HG03097 (cell line): ENCODE data around the gene NR1H2.

ENCODE experiments used
- ATAC-seq: cut with Tn5 transposase; IDR thresholded peaks from one replicate; pipeline ENCODE4 v1.9.1; 2021; ENCODE audit not compliant: unreplicated experiment, low FRiP score

NR1H2 gene

GRCh38 chr19:50399368-50399745, 23.1 kb downstream of the NR1H2 start:
- ATAC-seq = no peak

DNA sequence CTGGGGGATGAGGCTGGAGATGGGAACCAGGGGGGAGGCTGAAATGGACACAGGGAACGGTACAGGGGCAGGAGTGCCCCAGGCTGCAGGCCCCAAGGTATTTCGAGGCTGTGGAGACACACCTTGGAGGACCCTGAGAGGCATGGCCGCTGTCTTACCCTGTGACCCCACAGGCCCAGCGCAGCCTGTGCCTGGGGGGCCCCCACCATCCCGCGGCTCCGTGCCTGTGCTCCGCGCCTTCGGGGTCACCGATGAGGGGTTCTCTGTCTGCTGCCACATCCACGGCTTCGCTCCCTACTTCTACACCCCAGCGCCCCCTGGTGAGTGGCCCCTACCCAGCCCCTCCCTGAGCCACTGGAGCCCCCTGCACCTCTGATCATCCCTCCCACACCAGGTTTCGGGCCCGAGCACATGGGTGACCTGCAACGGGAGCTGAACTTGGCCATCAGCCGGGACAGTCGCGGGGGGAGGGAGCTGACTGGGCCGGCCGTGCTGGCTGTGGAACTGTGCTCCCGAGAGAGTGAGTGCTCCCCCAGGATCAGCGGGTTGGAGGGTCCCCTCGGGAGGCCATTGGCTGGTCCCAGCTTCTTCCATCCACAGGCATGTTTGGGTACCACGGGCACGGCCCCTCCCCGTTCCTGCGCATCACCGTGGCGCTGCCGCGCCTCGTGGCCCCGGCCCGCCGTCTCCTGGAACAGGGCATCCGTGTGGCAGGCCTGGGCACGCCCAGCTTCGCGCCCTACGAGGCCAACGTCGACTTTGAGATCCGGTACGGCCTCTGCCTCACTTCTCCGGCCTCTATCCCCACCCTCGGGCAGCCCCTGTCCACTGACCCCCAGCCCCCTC, 25.6 kb downstream of the NR1H2 start:
- no peak for ATAC-seq

DNA sequence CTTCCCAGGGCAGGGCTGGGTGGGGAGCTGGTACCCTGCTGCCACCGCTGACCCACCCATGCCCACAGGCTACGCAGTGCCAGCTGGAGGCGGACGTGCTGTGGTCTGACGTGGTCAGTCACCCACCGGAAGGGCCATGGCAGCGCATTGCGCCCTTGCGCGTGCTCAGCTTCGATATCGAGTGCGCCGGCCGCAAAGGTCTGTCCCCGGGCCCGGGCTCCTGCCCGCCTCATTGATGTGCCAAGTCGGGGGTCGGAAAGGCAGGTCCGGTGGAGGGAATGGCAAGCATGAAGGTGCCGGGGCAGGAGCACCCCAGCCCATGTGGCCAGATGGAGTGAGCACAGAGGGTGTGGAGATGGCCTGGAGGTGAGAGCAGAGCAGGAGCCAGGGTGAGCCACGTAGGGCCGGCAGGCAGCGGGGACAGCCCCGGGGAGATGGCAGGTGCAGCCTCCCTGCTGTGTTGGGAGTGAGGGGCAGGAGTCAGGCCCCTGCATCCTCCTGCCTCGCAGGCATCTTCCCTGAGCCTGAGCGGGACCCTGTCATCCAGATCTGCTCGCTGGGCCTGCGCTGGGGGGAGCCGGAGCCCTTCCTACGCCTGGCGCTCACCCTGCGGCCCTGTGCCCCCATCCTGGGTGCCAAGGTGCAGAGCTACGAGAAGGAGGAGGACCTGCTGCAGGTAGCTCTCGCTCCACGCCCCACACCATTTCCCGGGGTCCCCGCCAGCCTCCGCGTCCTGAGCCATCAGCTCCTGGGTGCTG, 26.5 kb downstream of the NR1H2 start:
- ATAC-seq = no peak

DNA sequence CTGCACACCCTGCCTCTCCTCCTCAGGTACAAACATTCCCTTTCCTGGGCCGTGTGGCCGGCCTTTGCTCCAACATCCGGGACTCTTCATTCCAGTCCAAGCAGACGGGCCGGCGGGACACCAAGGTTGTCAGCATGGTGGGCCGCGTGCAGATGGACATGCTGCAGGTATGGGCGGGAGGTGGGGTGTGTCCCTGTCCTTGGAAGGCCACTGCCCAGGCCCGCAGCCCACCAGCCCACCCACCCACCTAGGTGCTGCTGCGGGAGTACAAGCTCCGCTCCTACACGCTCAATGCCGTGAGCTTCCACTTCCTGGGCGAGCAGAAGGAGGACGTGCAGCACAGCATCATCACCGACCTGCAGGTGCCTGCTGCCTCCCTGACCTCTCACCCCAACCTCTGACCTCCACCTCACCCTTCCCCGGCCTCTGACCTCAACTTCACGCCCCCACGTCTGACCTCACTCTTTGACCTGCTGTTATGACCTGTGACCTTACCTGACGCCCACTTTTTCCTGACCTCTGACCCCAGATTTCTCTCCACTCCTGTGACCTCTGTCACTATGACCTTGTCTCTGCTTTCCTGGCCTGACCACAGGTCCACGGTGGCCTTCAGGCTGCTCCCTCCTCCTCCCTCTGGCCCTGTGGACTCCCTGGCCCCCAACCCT, 30.0 kb downstream of the NR1H2 start:
- ATAC-seq = no peak

DNA sequence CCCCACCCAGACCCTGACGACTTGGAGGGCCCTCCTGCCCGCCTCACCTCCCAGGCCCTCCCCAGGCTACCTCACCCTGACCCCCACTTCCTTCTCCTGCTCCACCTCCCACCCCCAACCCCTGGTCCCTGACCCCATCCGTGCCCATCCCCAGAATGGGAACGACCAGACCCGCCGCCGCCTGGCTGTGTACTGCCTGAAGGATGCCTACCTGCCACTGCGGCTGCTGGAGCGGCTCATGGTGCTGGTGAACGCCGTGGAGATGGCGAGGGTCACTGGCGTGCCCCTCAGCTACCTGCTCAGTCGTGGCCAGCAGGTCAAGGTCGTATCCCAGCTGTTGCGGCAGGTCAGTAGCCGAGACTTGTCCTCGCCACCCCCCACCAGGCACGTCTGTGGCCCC, 30.6 kb downstream of the NR1H2 start:
- ATAC-seq = no peak

DNA sequence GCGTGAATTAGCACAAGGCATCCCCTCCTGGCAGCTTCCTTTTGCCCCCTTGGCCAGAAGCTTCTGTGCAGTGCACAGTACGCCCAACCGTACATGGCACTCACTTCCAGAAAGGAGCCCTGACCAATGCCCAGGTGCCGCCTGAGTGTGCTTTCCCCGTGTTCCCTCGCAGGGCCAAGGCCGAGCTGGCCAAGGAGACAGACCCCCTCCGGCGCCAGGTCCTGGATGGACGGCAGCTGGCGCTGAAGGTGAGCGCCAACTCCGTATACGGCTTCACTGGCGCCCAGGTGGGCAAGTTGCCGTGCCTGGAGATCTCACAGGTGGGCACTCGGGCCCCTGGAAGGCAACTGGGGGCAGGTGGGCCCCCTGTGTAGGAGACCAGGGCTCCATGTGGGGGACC, 33.1 kb downstream of the NR1H2 start:
- ATAC-seq = no peak

DNA sequence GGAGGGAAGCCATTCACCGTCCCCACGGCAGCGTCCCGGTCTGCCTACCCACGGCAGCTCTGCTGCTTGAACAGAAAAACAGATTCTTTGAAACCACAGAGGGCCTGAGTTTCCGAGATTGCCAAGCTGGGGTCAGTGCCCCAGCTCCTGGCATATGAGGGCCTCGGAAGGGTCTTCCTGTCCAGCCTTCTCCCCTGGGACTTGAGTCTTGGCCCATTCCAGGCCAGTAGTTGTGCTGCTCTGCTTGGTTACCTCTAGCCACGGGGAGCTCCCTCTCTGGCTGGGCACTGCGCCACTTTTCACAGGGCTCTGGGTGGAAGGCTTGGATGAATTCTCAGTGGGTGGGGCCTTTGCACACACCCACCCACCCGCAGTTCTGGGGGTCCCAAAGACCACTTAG, 33.9 kb downstream of the NR1H2 start:
- no peak for ATAC-seq

DNA sequence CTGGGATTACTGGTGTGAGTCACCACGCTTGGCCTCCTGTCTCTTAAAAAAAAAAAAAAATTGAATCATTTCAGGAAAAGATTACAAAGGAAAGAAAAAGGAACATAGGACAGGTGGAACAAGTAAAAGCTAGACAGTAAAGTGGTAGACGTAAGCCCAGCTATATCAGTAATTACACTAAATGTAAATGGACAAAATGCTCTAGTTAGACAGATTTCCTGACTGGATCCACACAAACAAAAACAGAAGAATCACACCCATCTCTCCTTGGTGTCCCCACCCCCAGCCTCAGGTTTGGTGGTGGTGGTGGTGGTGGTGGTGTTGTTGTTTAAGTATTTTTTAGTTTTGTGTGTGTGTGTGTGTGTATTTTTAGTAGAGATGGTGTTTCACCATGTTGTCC, 36.2 kb downstream of the NR1H2 start:
- ATAC-seq = no peak

- no peak for ATAC-seq
These were observed 36.8 kb downstream of the NR1H2 start for GRCh38 chr19:50413096-50413495.

- no peak for ATAC-seq
These were observed 37.3 kb downstream of the NR1H2 start for GRCh38 chr19:50413531-50413930.

GRCh38 chr19:50414864-50415660, 38.8 kb downstream of the NR1H2 start:
- no peak for ATAC-seq

GRCh38 chr19:50415661-50416033, 39.4 kb downstream of the NR1H2 start:
- peak; percentile 47 for ATAC-seq

GRCh38 chr19:50416034-50416977, 40.0 kb downstream of the NR1H2 start:
- no peak for ATAC-seq

DNA sequence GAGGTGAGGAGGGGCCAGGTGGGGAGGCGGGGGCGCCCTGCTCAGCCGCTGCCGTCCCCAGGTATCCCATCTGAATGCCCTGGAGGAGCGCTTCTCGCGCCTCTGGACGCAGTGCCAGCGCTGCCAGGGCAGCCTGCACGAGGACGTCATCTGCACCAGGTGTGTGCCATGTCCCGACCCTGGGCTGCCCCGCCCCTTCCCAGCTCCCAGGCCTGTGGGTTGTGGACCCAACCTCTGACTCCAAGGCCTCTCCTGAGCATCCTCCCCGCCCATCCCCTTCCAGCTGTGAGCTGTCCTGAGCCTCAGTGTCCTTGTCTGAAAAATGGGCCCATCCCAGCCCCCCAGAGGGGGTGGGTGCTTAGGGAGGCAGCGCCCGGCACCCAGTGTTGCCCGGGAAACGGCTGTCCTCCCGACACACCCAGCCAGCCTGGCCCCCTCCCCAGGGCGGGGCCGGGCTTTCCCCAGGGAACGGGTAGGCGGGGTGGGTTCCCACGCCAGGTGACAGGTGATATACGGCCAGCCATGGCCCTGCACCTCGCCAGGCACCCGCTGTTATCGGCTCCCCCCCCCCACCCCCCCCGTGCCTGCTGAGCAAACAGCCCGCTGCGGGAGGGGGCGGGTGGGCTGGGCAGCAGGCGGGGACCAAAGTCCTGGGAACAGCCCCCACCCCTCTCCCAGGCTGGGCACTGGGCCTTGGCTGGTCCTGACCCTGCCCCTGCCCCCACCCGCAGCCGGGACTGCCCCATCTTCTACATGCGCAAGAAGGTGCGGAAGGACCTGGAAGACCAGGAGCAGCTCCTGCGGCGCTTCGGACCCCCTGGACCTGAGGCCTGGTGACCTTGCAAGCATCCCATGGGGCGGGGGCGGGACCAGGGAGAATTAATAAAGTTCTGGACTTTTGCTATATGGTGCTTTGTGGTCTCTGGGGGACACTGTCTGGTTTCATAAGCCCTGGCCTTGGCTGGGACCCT, 41.1 kb downstream of the NR1H2 start:
- ATAC-seq = no peak

- ATAC-seq = no peak
These were observed 42.1 kb downstream of the NR1H2 start, which contains the start of gene SPIB for GRCh38 chr19:50418176-50419021. TSS of gene SPIB (plus strand) at chr19:50418938. CDS start at chr19:50418963, 25 bp downstream.

- ATAC-seq = no peak
These were observed 42.8 kb downstream of the NR1H2 start for GRCh38 chr19:50419022-50419579.

DNA sequence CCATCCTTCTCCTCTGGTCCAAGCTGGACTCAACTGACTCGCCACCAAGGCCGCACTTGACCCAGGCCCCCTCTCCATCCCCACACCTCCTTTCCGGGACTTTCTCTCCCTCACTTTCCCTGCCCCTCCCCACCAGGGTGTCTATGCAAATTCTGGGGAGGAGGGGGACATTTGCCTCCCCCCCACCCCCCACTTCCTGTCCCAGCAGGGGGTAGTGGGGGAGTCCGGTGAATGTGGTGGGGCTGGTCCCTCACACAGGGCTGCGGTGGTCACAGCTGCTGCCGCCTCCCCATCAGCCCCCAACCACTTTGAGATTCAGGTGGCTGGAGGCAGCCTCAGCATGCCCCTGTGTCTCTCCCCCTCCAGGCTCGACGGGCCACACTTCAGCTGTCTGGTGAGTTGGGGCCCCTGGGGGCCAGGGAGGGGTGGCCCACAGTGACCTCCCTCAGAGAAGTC, 43.4 kb downstream of the NR1H2 start:
- no peak for ATAC-seq
